GM18870 (cell line): ENCODE measurements around the gene WDR74.
"Not testable (repeated sequence)": the region's sequence is repeated elsewhere in the genome, so short reads cannot be mapped to it uniquely, and the experiment has no call there.

Experiments
- ATAC-seq: cut with Tn5 transposase; IDR thresholded peaks from one replicate; pipeline ENCODE4 v1.9.1; 2021; ENCODE audit warnings: moderate library complexity; ENCODE audit not compliant: unreplicated experiment

The WDR74 gene

DNA sequence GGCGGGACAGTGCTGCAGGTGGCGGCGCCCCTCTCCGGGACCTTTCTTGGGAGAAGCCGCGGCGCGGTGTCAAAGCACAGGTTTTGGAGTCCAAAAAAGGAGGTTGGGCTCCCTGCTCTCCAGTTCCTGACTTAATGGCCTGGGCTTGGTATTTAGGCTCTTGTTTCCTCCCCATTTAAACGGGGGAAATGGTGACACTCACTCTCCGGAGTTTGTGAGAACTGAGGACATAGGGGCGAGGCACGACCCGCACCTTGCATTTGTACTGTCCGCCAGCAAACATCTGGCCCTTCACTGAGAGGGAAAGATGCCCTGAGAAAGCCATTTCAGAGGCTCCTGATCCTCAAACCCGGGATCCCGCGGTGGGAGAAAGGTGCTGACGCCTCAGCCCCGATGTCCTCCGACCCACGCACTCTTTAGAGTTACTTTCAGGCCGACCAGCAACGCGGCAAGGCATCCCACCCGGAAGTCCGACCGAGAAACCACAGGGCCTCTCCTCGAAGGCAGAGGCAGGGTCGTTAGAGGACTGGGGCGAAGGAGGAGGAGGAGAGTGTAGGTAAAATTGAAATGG is 2.9 kb upstream of the WDR74 start:
- no peak for ATAC-seq

DNA sequence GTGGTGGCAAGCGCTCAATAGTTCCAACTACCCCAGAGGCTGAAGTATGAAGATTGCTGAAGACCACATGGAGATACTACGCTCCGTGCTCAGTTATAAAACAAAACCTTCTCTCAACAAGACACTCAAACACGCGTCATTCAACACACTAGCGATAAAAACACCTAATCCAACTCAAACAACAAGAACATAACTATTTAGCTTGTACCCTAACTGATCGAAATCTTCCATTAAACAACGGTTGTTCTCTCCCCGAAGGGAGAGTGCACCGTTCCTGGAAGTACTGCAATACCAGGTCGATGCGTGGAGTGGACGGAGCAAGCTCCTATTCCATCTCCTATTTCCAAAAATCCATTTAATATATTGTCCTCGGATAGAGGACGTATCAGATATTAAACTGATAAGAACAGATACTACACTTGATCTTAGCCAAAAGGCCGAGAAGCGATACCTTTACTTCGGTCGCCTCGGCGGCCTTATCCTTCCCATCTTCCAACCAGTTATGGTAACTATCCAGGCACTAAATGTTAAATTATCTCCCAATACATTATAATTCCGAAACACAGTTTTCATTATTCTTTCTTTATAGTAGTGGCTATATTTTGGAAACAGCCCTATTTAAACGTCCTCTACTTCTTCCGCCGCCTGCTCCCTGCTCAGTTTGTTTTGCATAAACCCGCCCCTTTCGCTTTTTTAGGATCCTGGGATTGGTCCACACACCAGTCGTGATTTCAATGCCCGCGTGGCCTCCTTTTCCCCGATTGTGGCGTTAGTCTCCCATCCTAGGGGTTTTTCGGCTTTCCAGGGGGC is 2.2 kb upstream of the WDR74 start:
- ATAC-seq: peak; percentile 62

- not testable (repeated sequence) for ATAC-seq
These were observed 1.5 kb upstream of the WDR74 start for GRCh38 chr11:62840721-62841360.

DNA sequence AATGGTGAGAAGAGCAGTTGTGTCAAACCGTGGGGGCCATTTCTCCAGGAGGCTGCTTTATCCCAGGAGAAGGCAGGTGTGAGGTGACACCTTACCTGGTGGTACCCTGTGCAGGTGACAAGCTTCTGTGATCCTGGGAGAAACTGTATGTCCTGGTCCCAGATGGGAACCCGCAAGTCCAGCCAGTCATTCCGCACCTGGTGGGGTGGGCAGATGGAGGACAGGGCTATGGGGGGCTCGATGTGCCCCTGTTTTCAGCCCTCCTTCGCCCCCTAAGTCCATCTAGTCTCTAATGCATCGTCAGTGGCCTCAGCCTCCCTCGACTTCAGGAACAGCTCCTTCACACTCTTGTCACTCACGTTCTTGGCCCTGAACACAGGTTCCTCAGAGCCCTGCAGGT is 4.1 kb downstream of the WDR74 start:
- ATAC-seq: no peak

DNA sequence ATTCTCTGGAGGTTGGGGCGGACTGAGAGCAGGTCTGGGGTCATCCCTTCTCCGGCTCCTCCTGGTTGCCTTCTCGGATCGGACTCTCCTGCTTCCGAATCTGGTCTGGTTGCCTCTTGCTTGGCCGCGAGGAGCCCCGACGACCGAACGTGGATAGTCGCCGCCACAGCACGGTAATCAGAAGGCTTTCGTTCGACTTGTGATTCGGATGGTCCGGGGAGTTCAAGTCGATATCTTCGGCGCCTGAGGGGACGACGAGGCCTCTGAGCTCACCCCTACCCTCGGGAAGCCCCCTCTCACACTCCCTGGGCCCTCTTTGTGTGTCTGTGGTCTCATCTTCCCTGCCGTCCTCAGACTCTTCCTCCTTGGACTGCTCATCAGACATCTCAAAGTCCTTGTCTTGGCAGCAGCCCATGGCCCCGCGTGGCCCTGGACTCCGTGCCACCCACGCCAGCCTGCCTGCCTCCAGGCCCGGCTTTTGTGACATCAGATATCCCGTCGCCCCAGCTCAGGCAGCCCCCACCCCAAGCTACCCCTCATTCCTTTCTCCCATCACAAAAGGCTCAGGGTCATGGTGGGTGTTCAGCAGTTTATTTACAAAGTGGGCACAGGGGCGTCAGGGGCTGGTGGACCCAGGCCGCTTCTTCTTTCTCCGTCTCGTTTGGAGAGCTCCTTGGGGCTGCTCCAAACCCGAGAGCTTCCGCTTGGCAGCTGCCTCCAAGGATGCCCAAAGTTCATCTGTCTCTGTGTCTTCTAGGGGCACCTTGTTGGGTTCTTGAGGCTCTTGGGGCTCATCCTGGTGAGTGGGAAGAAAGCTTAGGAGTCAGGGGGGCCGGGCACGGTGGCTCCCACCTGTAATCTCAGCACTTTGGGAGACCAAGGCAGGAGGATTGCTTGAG is 6.8 kb downstream of the WDR74 start, which contains the start of gene TEX54:
Gene TEX54, minus strand, starts transcription at position 506 of the 899 bp plus-strand sequence.
- no peak for ATAC-seq

DNA sequence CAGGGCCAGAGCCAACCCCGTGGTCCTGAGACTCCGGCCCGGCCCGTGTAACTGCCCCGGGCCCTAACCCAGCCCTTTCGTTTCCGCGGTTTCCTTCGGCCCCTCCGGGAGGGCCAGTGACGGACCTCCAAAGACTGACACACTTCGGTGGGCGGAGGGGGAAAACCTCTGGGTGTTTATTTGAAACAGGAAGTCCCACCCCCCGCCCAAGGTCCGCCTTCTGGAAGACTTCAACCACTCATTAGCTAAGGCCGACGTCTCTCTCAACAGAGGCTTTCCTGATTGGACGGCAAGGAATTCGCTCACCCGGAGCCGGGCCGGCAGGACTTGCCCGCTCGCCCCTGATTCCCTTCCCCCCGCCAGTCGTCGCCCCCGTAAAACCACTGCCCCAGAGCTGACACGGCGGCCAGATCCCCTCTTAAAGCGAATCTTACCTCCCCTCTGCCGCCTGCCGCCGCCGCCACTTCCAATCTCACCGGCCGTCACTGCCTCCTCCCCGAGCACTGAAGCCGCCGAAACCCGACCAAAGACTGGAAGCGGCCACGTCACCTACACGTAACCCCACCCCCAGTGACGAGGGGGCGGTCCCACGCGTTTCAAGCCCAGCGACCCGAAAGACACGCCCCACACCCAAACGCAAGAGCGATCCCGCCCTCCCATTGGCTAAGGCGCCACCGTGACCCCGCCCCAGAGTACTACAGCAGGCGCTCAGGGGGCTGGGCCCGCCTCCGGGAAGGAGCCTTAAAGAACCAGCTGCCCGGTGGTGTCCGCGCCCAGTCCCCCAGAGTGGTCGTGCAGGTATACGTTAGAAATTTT is 7.7 kb downstream of the WDR74 start, which contains the start of gene STX5:
Gene STX5, minus strand, starts transcription at position 532 of the 816 bp plus-strand sequence. CDS start 808 bp downstream, outside the sequence.
- ATAC-seq: peak; percentile 66

DNA sequence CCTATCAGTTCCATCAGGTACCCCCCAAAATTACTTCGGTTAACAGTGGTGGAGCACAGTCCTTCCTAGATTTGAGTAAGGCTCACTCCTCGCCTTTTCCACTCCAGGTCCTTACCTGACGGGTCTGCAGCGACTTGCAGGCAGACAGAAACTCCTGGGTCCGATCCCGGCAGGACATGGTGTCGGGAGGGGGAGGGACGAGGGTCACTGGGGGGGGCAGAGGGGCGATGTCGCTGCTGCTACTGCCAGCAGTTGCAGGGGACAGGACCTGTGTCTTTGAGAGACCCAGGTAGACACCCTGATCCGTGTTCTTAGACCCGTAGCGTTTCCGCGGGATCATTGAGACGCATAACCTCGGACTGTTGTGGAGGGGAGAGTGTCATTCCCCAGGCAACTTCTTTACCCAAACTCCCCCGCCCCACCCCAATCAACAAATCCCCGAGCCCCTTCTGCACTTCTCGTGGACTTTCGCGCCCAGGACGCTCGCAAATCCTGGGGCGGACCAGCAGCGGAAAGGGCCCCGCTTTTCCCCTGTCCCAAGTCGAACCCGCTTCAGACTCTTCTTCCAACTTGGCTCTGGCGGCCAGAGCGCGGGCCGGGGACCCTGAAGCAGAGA is 8.4 kb downstream of the WDR74 start:
- no peak for ATAC-seq

- ATAC-seq: not testable (repeated sequence)
These were observed 11.3 kb downstream of the WDR74 start for GRCh38 chr11:62828130-62828529.

DNA sequence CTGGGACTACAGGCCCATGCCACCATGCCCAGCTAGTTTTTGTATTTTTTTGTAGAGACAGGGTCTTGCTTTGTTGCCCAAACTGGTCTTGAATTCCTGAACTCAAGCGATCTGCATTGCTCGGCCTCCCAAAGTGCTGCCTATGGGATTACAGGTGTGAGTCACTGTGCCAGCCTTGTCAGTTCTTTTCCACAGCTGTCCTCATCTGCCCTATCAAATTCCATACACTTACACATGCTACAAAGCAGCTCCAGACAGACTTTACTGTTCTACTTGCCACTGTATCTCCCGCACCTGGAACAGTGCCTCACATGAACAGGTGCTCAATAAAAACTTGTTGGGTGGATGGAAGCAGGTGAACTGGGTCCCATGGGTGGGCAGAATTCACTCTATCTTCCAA is 15.7 kb downstream of the WDR74 start:
- ATAC-seq: no peak

DNA sequence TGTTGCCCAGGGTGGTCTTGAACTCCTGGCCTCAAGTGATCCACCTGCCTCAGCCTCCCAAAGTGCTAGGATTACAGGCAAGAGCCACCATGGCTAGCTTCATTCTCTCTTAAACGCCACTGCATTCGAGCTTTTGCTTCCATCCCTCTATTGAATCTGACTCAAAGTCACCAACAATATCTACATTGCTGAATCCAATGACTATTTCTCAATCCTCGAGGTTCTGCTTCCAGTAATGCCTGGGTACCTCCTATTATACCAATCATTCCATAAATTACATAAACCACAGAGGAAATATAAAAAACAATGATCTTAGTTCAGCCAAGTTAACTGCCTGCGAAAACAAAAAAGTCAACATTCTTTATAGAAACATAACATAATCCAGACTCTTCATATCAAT is 22.3 kb downstream of the WDR74 start:
- no peak for ATAC-seq

DNA sequence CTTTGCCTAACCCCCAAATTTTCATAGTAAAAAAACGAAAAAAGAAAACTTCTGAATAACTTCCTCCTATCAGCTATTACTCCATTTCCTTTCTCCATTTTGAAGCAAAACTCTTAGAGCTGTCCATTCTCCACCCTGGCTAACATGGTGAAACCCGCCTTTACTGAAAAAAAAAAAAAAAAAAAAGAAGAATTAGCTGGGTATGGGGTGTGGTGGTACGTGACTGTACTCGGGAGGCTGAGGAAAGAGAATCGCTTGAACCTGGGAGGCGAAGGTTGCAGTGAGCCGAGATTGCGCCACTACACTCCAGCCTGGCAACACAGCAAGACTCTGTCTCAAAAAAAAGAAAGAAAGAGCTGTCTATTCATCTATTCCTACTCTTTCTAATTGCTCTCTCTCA is 22.8 kb downstream of the WDR74 start:
- no peak for ATAC-seq

- ATAC-seq: no peak
These were observed 27.7 kb downstream of the WDR74 start for GRCh38 chr11:62811659-62812058.

GRCh38 chr11:62810748-62811147 is 28.6 kb downstream of the WDR74 start:
- ATAC-seq: no peak

DNA sequence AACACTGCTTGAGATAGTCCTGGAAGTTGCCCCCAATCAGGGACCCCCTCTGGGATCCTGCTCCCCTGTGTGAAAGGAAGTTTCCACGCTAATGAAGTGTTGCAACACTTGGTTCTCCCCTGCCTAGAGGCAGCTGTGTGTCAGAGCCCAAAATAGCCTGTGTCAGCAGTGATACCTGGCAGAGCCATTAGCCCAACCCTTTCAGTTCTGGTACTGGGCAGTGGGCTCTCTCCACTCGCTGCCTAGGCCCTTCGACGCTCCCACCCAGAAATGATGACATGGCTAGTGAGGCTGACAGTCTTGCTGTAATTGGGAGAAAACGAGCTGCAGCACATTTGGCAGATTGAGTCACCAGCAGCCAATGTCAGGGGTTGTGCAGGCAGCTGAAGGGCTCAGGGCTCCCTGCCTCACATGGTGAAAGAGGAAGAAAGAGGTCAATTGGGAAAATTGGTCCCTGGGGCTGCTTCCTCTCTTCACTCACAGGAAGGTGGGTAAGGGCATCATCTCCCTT is 32.7 kb downstream of the WDR74 start:
- no peak for ATAC-seq

DNA sequence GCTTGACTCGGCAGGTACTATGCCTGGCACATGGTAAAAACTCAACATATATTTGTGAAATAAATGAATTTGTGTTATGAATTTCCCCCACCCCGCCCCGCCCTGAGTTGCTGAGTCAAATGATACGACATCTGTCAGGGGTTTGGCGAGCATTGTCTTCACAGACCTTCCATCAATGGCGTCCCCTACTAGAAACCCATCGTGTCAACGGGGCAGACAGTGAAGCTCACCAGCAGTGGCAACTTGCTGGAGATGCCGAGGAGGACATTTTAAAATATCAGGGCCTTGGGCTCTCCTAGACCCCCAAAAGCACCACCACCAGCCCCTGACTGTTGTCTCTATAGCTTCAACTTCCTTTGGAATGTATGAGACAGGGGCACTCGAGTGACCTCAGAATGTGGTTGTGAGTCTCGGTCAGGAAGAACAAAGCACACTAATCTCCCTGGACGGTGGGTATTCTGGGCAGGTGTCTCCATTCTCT is 33.4 kb downstream of the WDR74 start:
- ATAC-seq: no peak

- peak; percentile 67 for ATAC-seq
These were observed 34.1 kb downstream of the WDR74 start, which contains the start of gene NXF1 for GRCh38 chr11:62805076-62805892. TSS of gene NXF1 (minus strand) at chr11:62805440. CDS start at chr11:62805356, 84 bp downstream.

DNA sequence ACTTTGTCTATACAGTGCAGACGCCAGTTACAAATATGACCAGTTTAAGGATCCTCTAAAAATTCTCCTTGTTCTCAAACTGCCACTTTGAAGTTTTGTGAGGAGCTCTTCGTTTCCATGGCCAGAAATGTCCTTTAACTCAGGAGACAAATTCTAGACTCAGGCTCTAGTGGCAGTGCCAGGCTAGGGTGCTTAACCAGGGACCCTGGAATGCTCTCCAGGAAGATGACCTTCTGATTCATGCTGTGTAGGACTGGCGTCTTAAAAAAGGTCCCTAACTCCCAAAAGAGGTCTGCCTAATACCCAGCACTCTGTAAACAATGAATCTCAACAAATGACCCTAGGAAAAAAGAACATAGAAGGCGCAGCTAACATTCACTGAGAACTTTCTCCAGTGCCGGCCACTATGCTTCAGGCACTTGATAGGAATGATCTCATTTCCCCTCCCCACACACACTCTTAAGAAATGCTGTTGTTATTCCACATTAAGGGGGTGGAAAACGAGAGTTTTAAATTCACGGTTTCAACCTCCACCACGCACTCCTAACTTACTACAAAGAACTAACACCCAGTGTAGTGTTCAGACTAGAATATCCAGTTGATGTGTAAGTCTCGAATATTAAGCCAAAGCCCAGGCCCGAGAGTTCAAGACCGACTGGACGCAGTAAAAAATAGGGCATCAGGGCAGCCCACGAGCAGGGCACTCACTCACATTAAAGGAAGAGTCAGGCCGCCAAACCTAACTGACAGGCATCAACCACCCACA is 34.9 kb downstream of the WDR74 start:
- ATAC-seq: peak; percentile 1

DNA sequence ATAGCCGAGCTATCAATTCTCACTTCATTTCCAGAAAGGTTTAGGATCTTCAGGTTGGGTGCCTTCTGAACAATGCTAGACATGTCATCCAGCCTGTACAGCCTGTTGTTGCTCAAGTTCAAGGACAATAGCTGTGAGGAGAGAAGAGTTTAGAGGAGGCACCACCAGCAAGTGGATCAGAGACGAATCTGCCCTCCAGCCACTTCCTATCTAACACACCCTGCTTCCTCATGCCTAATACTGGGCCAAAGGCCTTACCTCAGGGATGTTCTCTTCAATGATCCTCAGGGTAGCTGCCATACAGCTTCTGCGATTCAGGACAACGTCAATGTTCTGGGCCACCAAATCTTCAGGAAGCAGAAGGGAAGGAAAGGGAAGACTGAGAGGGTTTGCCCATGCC is 38.3 kb downstream of the WDR74 start:
- ATAC-seq: no peak
